K562 (cell line): ENCODE results near the gene STK11. TPM values are rescaled to one million over a fixed set of nuclear protein-coding genes. Genes with fewer than 3 reads are reported as not detected.

Experiments
- ASH1L ChIP-seq: fragments of 450-650 bp; IDR thresholded peaks from 2 replicates; pipeline ENCODE4 v1.6.1; 2018; ENCODE audit warnings: borderline replicate concordance, mild to moderate bottlenecking, low read depth; ENCODE audit not compliant: partially characterized antibody
- BRD9 ChIP-seq: fragments of 450-650 bp; IDR thresholded peaks from 2 replicates; pipeline ENCODE4 v1.6.1; 2018; ENCODE audit warnings: low read depth; ENCODE audit not compliant: partially characterized antibody
- FOSL1 ChIP-seq: fragments of 200-800 bp; sonication (Bioruptor generic); conservative IDR thresholded peaks from 2 replicates; pipeline ENCODE4 v1.6.1; 2016; ENCODE audit warnings: missing genetic modification characterization, missing compliant biosample characterization
- HDAC1 ChIP-seq, 2 experiments: fragments of 450-650 bp; IDR thresholded peaks; 2 replicates each; pipeline ENCODE4 v1.6.1; 2016 to 2017; ENCODE audit warnings: inconsistent platforms in 1 of 2, mild to moderate bottlenecking in 1 of 2, moderate library complexity in 1 of 2
- PRMT5 ChIP-seq: sonication (generic); formaldehyde crosslinking; IDR thresholded peaks from 2 replicates; pipeline ENCODE4 v1.5.0; 2020; ENCODE audit warnings: missing genetic modification reagents
- TEAD2 ChIP-seq: fragments of 450-650 bp; IDR thresholded peaks from 2 replicates; pipeline ENCODE4 v1.6.1; 2016; ENCODE audit warnings: missing genetic modification characterization, control low read depth, missing compliant biosample characterization
- ZFP36 ChIP-seq: fragments of 150-350 bp; IDR thresholded peaks from 2 replicates; pipeline ENCODE4 v1.6.1; 2018; ENCODE audit warnings: low read length, low read depth; ENCODE audit not compliant: partially characterized antibody
- ZNF830 ChIP-seq: fragments of 250-450 bp; sonication (Bioruptor Pico); IDR thresholded peaks from 2 replicates; pipeline ENCODE4 v1.5.0; 2021; ENCODE audit warnings: mild to moderate bottlenecking
- polyA plus RNA-seq, 8 experiments: library from polyadenylated mRNA; depleted of rRNA in 4 of 8; stranded (reverse) in 5 of 8; unstranded in 3 of 8; fragments of >200 nt; fragmentation: Nextera tagmentation in 2 of 8; fragmentation: Illumina TruSeq in 1 of 8; extraction: Ambion mirVana in 2 of 8; extraction: Trizol in 1 of 8; gene quantifications; 2 replicates each; pipeline versions ENCODE4 v1.2.1 to v1.2.3, GENCODE V29; 2011 to 2014; ENCODE audit warnings: inconsistent platforms in 1 of 8, missing spikeins in 1 of 8
- total RNA-seq, 7 experiments: library from RNA; depleted of rRNA in 6 of 7; stranded (reverse); fragments of >200 nt in 6 of 7; fragmentation: Illumina TruSeq in 2 of 7; extraction: Trizol in 2 of 7; gene quantifications; 2 replicates each; pipeline versions ENCODE4 v1.2.1 to v1.2.3, GENCODE V29; 2011 to 2021; ENCODE audit warnings: low replicate concordance in 1 of 7
- TF ChIP-seq, protein P1 (sequence below): fragments of 200-600 bp; sonication (generic); IDR thresholded peaks from one replicate; pipeline ENCODE4 v1.6.1; 2012; ENCODE audit warnings: mild to moderate bottlenecking, low read depth, low read length, inconsistent platforms
- TF ChIP-seq, protein P2 (sequence below): sonication (generic); formaldehyde crosslinking; IDR thresholded peaks from 2 replicates; pipeline ENCODE4 v1.9.0; 2022; ENCODE audit warnings: mild to moderate bottlenecking, missing genetic modification reagents
- TF ChIP-seq, protein P3 (sequence below): sonication (generic); formaldehyde crosslinking; IDR thresholded peaks from 2 replicates; pipeline ENCODE4 v1.8.0; 2022; ENCODE audit warnings: missing genetic modification reagents, mild to moderate bottlenecking, moderate library complexity, borderline replicate concordance
- TF ChIP-seq, protein P4 (sequence below): fragments of 450-650 bp; formaldehyde crosslinking; IDR thresholded peaks from 2 replicates; pipeline ENCODE4 v1.4.0; 2022; ENCODE audit warnings: missing genetic modification characterization

The STK11 gene
- total and polyA plus RNA-seq, 9 of the 15 experiments (the other 6 are each of a cell fraction or from before 2014, with no cell fraction given), result 0.15 to 96.5 (median 31.7) TPM

DNA sequence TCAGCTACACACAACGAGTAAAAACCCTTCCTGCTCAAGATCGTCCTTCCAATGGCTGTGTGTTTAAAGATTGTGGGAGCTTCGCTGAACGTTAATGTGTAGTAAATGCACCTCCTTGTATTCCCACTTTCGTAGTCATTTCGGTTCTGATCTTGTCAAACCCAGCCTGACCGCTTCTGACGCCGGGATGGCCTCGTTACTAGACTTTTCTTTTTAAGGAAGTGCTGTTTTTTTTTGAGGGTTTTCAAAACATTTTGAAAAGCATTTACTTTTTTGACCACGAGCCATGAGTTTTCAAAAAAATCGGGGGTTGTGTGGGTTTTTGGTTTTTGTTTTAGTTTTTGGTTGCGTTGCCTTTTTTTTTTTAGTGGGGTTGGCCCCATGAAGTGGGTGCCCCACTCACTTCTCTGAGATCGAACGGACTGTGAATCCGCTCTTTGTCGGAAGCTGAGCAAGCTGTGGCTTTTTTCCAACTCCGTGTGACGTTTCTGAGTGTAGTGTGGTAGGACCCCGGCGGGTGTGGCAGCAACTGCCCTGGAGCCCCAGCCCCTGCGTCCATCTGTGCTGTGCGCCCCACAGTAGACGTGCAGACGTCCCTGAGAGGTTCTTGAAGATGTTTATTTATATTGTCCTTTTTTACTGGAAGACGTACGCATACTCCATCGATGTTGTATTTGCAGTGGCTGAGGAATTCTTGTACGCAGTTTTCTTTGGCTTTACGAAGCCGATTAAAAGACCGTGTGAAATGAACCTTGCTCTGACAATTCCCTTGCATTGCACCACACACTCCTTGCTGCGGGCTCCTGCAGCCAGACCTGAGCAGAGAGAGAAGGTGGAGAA lies 67.1 kb downstream of the STK11 start (continued):
- TF ChIP-seq, protein P1, sequence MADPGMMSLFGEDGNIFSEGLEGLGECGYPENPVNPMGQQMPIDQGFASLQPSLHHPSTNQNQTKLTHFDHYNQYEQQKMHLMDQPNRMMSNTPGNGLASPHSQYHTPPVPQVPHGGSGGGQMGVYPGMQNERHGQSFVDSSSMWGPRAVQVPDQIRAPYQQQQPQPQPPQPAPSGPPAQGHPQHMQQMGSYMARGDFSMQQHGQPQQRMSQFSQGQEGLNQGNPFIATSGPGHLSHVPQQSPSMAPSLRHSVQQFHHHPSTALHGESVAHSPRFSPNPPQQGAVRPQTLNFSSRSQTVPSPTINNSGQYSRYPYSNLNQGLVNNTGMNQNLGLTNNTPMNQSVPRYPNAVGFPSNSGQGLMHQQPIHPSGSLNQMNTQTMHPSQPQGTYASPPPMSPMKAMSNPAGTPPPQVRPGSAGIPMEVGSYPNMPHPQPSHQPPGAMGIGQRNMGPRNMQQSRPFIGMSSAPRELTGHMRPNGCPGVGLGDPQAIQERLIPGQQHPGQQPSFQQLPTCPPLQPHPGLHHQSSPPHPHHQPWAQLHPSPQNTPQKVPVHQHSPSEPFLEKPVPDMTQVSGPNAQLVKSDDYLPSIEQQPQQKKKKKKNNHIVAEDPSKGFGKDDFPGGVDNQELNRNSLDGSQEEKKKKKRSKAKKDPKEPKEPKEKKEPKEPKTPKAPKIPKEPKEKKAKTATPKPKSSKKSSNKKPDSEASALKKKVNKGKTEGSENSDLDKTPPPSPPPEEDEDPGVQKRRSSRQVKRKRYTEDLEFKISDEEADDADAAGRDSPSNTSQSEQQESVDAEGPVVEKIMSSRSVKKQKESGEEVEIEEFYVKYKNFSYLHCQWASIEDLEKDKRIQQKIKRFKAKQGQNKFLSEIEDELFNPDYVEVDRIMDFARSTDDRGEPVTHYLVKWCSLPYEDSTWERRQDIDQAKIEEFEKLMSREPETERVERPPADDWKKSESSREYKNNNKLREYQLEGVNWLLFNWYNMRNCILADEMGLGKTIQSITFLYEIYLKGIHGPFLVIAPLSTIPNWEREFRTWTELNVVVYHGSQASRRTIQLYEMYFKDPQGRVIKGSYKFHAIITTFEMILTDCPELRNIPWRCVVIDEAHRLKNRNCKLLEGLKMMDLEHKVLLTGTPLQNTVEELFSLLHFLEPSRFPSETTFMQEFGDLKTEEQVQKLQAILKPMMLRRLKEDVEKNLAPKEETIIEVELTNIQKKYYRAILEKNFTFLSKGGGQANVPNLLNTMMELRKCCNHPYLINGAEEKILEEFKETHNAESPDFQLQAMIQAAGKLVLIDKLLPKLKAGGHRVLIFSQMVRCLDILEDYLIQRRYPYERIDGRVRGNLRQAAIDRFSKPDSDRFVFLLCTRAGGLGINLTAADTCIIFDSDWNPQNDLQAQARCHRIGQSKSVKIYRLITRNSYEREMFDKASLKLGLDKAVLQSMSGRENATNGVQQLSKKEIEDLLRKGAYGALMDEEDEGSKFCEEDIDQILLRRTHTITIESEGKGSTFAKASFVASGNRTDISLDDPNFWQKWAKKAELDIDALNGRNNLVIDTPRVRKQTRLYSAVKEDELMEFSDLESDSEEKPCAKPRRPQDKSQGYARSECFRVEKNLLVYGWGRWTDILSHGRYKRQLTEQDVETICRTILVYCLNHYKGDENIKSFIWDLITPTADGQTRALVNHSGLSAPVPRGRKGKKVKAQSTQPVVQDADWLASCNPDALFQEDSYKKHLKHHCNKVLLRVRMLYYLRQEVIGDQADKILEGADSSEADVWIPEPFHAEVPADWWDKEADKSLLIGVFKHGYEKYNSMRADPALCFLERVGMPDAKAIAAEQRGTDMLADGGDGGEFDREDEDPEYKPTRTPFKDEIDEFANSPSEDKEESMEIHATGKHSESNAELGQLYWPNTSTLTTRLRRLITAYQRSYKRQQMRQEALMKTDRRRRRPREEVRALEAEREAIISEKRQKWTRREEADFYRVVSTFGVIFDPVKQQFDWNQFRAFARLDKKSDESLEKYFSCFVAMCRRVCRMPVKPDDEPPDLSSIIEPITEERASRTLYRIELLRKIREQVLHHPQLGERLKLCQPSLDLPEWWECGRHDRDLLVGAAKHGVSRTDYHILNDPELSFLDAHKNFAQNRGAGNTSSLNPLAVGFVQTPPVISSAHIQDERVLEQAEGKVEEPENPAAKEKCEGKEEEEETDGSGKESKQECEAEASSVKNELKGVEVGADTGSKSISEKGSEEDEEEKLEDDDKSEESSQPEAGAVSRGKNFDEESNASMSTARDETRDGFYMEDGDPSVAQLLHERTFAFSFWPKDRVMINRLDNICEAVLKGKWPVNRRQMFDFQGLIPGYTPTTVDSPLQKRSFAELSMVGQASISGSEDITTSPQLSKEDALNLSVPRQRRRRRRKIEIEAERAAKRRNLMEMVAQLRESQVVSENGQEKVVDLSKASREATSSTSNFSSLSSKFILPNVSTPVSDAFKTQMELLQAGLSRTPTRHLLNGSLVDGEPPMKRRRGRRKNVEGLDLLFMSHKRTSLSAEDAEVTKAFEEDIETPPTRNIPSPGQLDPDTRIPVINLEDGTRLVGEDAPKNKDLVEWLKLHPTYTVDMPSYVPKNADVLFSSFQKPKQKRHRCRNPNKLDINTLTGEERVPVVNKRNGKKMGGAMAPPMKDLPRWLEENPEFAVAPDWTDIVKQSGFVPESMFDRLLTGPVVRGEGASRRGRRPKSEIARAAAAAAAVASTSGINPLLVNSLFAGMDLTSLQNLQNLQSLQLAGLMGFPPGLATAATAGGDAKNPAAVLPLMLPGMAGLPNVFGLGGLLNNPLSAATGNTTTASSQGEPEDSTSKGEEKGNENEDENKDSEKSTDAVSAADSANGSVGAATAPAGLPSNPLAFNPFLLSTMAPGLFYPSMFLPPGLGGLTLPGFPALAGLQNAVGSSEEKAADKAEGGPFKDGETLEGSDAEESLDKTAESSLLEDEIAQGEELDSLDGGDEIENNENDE, result no peak
- TF ChIP-seq FOSL1, result peak; percentile 7; the same call in 1 of the 2 replicates
- TF ChIP-seq ASH1L, result peak; percentile 39
- TF ChIP-seq, protein P2, sequence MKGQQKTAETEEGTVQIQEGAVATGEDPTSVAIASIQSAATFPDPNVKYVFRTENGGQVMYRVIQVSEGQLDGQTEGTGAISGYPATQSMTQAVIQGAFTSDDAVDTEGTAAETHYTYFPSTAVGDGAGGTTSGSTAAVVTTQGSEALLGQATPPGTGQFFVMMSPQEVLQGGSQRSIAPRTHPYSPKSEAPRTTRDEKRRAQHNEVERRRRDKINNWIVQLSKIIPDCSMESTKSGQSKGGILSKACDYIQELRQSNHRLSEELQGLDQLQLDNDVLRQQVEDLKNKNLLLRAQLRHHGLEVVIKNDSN (CRISPR knock-in tag), result no peak
- no peak for TF ChIP-seq BRD9
- TF ChIP-seq, protein P3, sequence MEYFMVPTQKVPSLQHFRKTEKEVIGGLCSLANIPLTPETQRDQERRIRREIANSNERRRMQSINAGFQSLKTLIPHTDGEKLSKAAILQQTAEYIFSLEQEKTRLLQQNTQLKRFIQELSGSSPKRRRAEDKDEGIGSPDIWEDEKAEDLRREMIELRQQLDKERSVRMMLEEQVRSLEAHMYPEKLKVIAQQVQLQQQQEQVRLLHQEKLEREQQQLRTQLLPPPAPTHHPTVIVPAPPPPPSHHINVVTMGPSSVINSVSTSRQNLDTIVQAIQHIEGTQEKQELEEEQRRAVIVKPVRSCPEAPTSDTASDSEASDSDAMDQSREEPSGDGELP, result peak; percentile 33; the same call in 1 of the 2 replicates
- no peak for TF ChIP-seq TEAD2 (tag)
- TF ChIP-seq ZNF830 (CRISPR knock-in tag), result no peak
- 0 out of 4 replicates have a peak, but pooled peaks of 1 of the 2 experiments have one; percentile 29 for TF ChIP-seq HDAC1 (IDR thresholded peaks at IDR 0.05)
- no peak for TF ChIP-seq ZFP36
- TF ChIP-seq PRMT5 (CRISPR knock-in tag), result no peak
- TF ChIP-seq, protein P4, sequence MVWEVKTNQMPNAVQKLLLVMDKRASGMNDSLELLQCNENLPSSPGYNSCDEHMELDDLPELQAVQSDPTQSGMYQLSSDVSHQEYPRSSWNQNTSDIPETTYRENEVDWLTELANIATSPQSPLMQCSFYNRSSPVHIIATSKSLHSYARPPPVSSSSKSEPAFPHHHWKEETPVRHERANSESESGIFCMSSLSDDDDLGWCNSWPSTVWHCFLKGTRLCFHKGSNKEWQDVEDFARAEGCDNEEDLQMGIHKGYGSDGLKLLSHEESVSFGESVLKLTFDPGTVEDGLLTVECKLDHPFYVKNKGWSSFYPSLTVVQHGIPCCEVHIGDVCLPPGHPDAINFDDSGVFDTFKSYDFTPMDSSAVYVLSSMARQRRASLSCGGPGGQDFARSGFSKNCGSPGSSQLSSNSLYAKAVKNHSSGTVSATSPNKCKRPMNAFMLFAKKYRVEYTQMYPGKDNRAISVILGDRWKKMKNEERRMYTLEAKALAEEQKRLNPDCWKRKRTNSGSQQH (CRISPR knock-in tag), result no peak
